CD1c-positive myeloid dendritic cell (primary cell): ENCODE data around the gene SLC25A27.

Experiments
- DNase-seq: peaks from one replicate; pipeline ENCODE4 v3.0.0-alpha.2; 2016; ENCODE audit errors: extremely low spot score

SLC25A27 gene

GRCh38 chr6:46715141-46715540 is 62.4 kb downstream of the SLC25A27 start:
- peak; percentile 74 for DNase-seq

GRCh38 chr6:46719099-46719498 is 66.3 kb downstream of the SLC25A27 start:
- no peak for DNase-seq

- DNase-seq = no peak
Observed at GRCh38 chr6:46720401-46720800, 67.6 kb downstream of the SLC25A27 start.
